IgD-negative memory B cell (primary cell): Measurements from ENCODE around the gene PEDS1. TPM values are rescaled to one million over a fixed set of nuclear protein-coding genes. Genes with fewer than 3 reads are reported as not detected.
"Not testable (repeated sequence)": the region's sequence is repeated elsewhere in the genome, so short reads cannot be mapped to it uniquely, and the experiment has no call there.

Experiments used
- H3K27ac Mint-ChIP-seq, 3 donors: one replicate each; pipeline ENCODE4 v1.8.0; 2020 to 2022; ENCODE audit warnings: mild to moderate bottlenecking in 3 of 3, mixed read lengths in 3 of 3, moderate library complexity in 1 of 3
- H3K27me3 Mint-ChIP-seq: one replicate; pipeline ENCODE4 v1.8.0; 2021; ENCODE audit warnings: mixed read lengths
- H3K36me3 Mint-ChIP-seq: one replicate; pipeline ENCODE4 v1.8.0; 2020; ENCODE audit warnings: mild to moderate bottlenecking, mixed read lengths
- H3K4me1 Mint-ChIP-seq, 3 donors: one replicate each; pipeline ENCODE4 v1.8.0; 2020 to 2022; ENCODE audit warnings: mixed read lengths in 3 of 3, mild to moderate bottlenecking in 1 of 3
- H3K4me3 Mint-ChIP-seq, 4 donors: one replicate each; pipeline ENCODE4 v1.8.0; 2020 to 2022; ENCODE audit warnings: mild to moderate bottlenecking in 4 of 4, mixed read lengths in 4 of 4, moderate library complexity in 3 of 4
- H3K9me3 Mint-ChIP-seq, 3 donors: one replicate each; pipeline ENCODE4 v1.8.0; 2020 to 2021; ENCODE audit warnings: mixed read lengths in 3 of 3, mild to moderate bottlenecking in 1 of 3
- polyA plus RNA-seq: library from polyadenylated mRNA; unstranded; fragments of 300-500 nt; fragmentation: Illumina TruSeq; gene quantifications from one replicate; pipeline ENCODE4 v1.2.3, GENCODE V29; 2021

The PEDS1 gene
- polyA plus RNA-seq, 1 donor from 2014 or later: 18.9 TPM

GRCh38 chr20:50186151-50186885 lies 32.8 kb upstream of the PEDS1 start:
- H3K36me3 Mint-ChIP-seq: peaks cover 1% of the 10 kb centered on the region
- H3K4me3 Mint-ChIP-seq: peak overlapping the region in 1 of 4 donors; percentile 84
- H3K27me3 Mint-ChIP-seq: peaks cover 6% of the 10 kb centered on the region
- peaks cover 2 to 6% (median 6%) of the 10 kb centered on the region in 3 donors for H3K4me1 Mint-ChIP-seq
- H3K27ac Mint-ChIP-seq: peak overlapping the region in 1 of 3 donors; percentile 78
- no peaks in the 10 kb centered on the region for H3K9me3 Mint-ChIP-seq

- Mint-ChIP-seq H3K9me3 (no peaks in the 10 kb centered on the region), H3K4me3 (peak overlapping the region in 1 of 4 donors; percentile 39), H3K36me3 (peaks cover 1% of the 10 kb centered on the region), H3K4me1 (peaks cover 2 to 6% (median 6%) of the 10 kb centered on the region in 3 donors), H3K27ac (no peak overlapping the region), H3K27me3 (peaks cover 6% of the 10 kb centered on the region)
Observed at GRCh38 chr20:50185426-50185825, 31.9 kb upstream of the PEDS1 start.

- H3K9me3 Mint-ChIP-seq: no peaks in the 10 kb centered on the region
- no peak overlapping the region for H3K27ac Mint-ChIP-seq
- peaks cover 2 to 9% (median 6%) of the 10 kb centered on the region in 3 donors for H3K4me1 Mint-ChIP-seq
- no peak overlapping the region for H3K4me3 Mint-ChIP-seq
- H3K36me3 Mint-ChIP-seq: peaks cover 1% of the 10 kb centered on the region
- peaks cover 6% of the 10 kb centered on the region for H3K27me3 Mint-ChIP-seq
Observed at GRCh38 chr20:50182346-50182745, 28.8 kb upstream of the PEDS1 start.

- Mint-ChIP-seq H3K4me3 (no peak overlapping the region), H3K27ac (no peak overlapping the region), H3K9me3 (no peaks in the 10 kb centered on the region), H3K4me1 (peaks cover under 1 to 7% (median 5%) of the 10 kb centered on the region in 3 donors), H3K36me3 (peaks cover 1% of the 10 kb centered on the region), H3K27me3 (peaks cover 6% of the 10 kb centered on the region)
Observed at GRCh38 chr20:50181344-50181743, 27.8 kb upstream of the PEDS1 start.

GRCh38 chr20:50178672-50179071 lies 25.1 kb upstream of the PEDS1 start:
- not testable (repeated sequence) for H3K4me3 Mint-ChIP-seq, H3K9me3 Mint-ChIP-seq, H3K36me3 Mint-ChIP-seq, H3K27me3 Mint-ChIP-seq, H3K4me1 Mint-ChIP-seq
- H3K27ac Mint-ChIP-seq: peak overlapping the region in 1 of 3 donors; percentile 56

GRCh38 chr20:50175938-50176933 lies 22.7 kb upstream of the PEDS1 start:
- Mint-ChIP-seq H3K27ac (no peak overlapping the region), H3K36me3 (no peaks in the 10 kb centered on the region), H3K4me1 (peaks cover 0 to 3% (median 0%) of the 10 kb centered on the region in 3 donors), H3K9me3 (no peaks in the 10 kb centered on the region), H3K27me3 (peaks cover 13% of the 10 kb centered on the region), H3K4me3 (no peak overlapping the region)

- Mint-ChIP-seq H3K27ac (no peak overlapping the region), H3K36me3 (no peaks in the 10 kb centered on the region), H3K27me3 (peaks cover 15% of the 10 kb centered on the region), H3K4me3 (no peak overlapping the region), H3K9me3 (no peaks in the 10 kb centered on the region), H3K4me1 (peaks cover under 1 to 5% (median under 1%) of the 10 kb centered on the region in 3 donors)
Observed at GRCh38 chr20:50174456-50174855, 20.9 kb upstream of the PEDS1 start.

- H3K4me3 Mint-ChIP-seq: peak overlapping the region in 3 of 4 donors; percentile 23 to 73 (median 27)
Observed at GRCh38 chr20:50172347-50173013, 19.0 kb upstream of the PEDS1 start.

GRCh38 chr20:50170549-50171220 lies 17.2 kb upstream of the PEDS1 start:
- H3K27ac Mint-ChIP-seq: peak overlapping the region in 1 of 3 donors; percentile 91
- no peaks in the 10 kb centered on the region for H3K9me3 Mint-ChIP-seq
- peaks cover 8 to 10% (median 10%) of the 10 kb centered on the region in 3 donors for H3K4me1 Mint-ChIP-seq
- no peaks in the 10 kb centered on the region for H3K36me3 Mint-ChIP-seq
- H3K4me3 Mint-ChIP-seq: peak overlapping the region in 1 of 4 donors; percentile 39
- H3K27me3 Mint-ChIP-seq: peaks cover 17% of the 10 kb centered on the region

More at GRCh38 chr20:50172347-50173013, 19.0 kb upstream of the PEDS1 start:
- H3K27ac Mint-ChIP-seq: peak overlapping the region in 1 of 3 donors; percentile 8
- H3K36me3 Mint-ChIP-seq: no peaks in the 10 kb centered on the region
- no peaks in the 10 kb centered on the region for H3K9me3 Mint-ChIP-seq
- peaks cover 2 to 5% (median 2%) of the 10 kb centered on the region in 3 donors for H3K4me1 Mint-ChIP-seq
- H3K27me3 Mint-ChIP-seq: peaks cover 17% of the 10 kb centered on the region

- H3K27me3 Mint-ChIP-seq: peaks cover 17% of the 10 kb centered on the region
- H3K4me3 Mint-ChIP-seq: no peak overlapping the region
- no peaks in the 10 kb centered on the region for H3K36me3 Mint-ChIP-seq
- H3K9me3 Mint-ChIP-seq: no peaks in the 10 kb centered on the region
- H3K4me1 Mint-ChIP-seq: peaks cover 8 to 10% (median 10%) of the 10 kb centered on the region in 3 donors
- peak overlapping the region in 1 of 3 donors; percentile 1 for H3K27ac Mint-ChIP-seq
Observed at GRCh38 chr20:50169329-50169823, 15.9 kb upstream of the PEDS1 start.

GRCh38 chr20:50165684-50166554 lies 12.4 kb upstream of the PEDS1 start:
- H3K9me3 Mint-ChIP-seq: no peaks in the 10 kb centered on the region
- peak overlapping the region; percentile 16 to 93 (median 84) for H3K4me3 Mint-ChIP-seq
- no peaks in the 10 kb centered on the region for H3K36me3 Mint-ChIP-seq
- peaks cover 4% of the 10 kb centered on the region for H3K27me3 Mint-ChIP-seq
- peaks cover 9 to 10% (median 10%) of the 10 kb centered on the region in 3 donors for H3K4me1 Mint-ChIP-seq
- H3K27ac Mint-ChIP-seq: peak overlapping the region in 2 of 3 donors; percentile 71 to 87

- Mint-ChIP-seq H3K36me3 (no peaks in the 10 kb centered on the region), H3K27me3 (no peaks in the 10 kb centered on the region), H3K4me1 (peaks cover 5 to 9% (median 7%) of the 10 kb centered on the region in 3 donors), H3K9me3 (no peaks in the 10 kb centered on the region), H3K27ac (no peak overlapping the region), H3K4me3 (no peak overlapping the region)
Observed at GRCh38 chr20:50163570-50164317, 10.2 kb upstream of the PEDS1 start.

- H3K27me3 Mint-ChIP-seq, H3K27ac Mint-ChIP-seq, H3K4me3 Mint-ChIP-seq: not testable (repeated sequence)
Observed at GRCh38 chr20:50161494-50161893, 8.0 kb upstream of the PEDS1 start.

More at GRCh38 chr20:50161494-50161893, 8.0 kb upstream of the PEDS1 start:
- H3K4me1 Mint-ChIP-seq, H3K9me3 Mint-ChIP-seq, H3K36me3 Mint-ChIP-seq: not testable (repeated sequence)
